ENCODE data around the gene OR10H5. TPM values are rescaled to one million over a fixed set of nuclear protein-coding genes. Genes with fewer than 3 reads are reported as not detected.
A peak's percentile ranks its signal among the peaks of the same experiment; 100 is the strongest.
"Not testable (repeated sequence)": the region's sequence is repeated elsewhere in the genome, so short reads cannot be mapped to it uniquely, and the experiment has no call there.

Gene OR10H5
- total RNA-seq, 1 experiment from 2014 or later, result not detected

DNA sequence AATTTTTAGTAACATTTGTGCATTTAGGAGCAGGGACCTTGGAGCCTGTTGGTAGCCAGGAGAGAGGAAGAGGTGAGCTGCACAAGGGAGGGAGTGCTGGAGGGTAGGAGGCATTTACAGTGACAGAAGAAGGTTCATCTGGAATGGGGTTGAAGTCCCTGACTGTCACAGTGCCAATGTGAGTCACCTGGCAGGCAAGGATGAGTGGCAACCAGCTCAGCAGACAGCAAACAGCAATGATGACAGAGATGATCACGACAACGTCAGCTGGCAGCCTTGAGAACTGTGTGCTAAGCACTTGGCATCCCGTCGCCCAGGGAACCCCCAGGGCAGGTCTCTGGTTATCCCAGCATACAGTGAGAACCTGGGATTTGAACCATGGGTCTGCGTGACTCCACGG is 2.6 kb downstream of the OR10H5 start:
- H3K9me3 ChIP-seq, result no peaks in the 10 kb centered on the region
- BruUV-seq (replicated peaks), result no TSS peak
- CTCF ChIA-PET, result no interaction called here
- TF ChIP-seq, protein P1, sequence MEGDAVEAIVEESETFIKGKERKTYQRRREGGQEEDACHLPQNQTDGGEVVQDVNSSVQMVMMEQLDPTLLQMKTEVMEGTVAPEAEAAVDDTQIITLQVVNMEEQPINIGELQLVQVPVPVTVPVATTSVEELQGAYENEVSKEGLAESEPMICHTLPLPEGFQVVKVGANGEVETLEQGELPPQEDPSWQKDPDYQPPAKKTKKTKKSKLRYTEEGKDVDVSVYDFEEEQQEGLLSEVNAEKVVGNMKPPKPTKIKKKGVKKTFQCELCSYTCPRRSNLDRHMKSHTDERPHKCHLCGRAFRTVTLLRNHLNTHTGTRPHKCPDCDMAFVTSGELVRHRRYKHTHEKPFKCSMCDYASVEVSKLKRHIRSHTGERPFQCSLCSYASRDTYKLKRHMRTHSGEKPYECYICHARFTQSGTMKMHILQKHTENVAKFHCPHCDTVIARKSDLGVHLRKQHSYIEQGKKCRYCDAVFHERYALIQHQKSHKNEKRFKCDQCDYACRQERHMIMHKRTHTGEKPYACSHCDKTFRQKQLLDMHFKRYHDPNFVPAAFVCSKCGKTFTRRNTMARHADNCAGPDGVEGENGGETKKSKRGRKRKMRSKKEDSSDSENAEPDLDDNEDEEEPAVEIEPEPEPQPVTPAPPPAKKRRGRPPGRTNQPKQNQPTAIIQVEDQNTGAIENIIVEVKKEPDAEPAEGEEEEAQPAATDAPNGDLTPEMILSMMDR (IDR thresholded peaks at IDR 0.05; ENCODE audit: insufficient read depth in 1 of 2, low read depth in 1 of 2, low read length in 1 of 2, severe bottlenecking in 1 of 2, unreplicated experiment in 1 of 2), result no peak
- no peaks in the 10 kb centered on the region for H3K36me3 ChIP-seq (ENCODE audit: control insufficient read depth, insufficient read depth, low read length)
- Mint-ChIP-seq H3K4me3 (ENCODE audit: unreplicated experiment) (no peak overlapping the region), H3K27me3 (ENCODE audit: insufficient read depth, unreplicated experiment) (peaks cover 6% of the 10 kb centered on the region), H3K36me3 (ENCODE audit: insufficient read depth, unreplicated experiment) (no peaks in the 10 kb centered on the region), H3K4me1 (ENCODE audit: low read depth, unreplicated experiment) (no peaks in the 10 kb centered on the region), H3K9me3 (ENCODE audit: unreplicated experiment) (no peaks in the 10 kb centered on the region), H3K27ac (ENCODE audit: unreplicated experiment) (no peak overlapping the region)
- POLR2A ChIA-PET, result no interaction called here
- DNase-seq, result no peak
- H3K4me1 ChIP-seq, result peaks cover 6% of the 10 kb centered on the region
- no peak overlapping the region for H3K4me3 ChIP-seq (ENCODE audit: low read depth, low read length)
- H3K27me3 ChIP-seq (replicated peaks; ENCODE audit: control insufficient read depth, insufficient read depth, low read length), result no peaks in the 10 kb centered on the region
- intact Hi-C loops (cut with micrococcal nuclease; ENCODE audit: unreplicated experiment), result no loop called here

DNA sequence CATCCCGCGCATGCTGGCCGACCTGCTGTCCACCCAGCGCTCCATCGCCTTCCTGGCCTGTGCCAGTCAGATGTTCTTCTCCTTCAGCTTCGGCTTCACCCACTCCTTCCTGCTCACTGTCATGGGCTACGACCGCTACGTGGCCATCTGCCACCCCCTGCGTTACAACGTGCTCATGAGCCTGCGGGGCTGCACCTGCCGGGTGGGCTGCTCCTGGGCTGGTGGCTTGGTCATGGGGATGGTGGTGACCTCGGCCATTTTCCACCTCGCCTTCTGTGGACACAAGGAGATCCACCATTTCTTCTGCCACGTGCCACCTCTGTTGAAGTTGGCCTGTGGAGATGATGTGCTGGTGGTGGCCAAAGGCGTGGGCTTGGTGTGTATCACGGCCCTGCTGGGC is 6.8 kb downstream of the OR10H5 start:
- H3K27me3 ChIP-seq (replicated peaks; ENCODE audit: control insufficient read depth, insufficient read depth, low read length); H3K4me3 Mint-ChIP-seq (ENCODE audit: unreplicated experiment); BruUV-seq (replicated peaks); intact Hi-C loops (cut with micrococcal nuclease; ENCODE audit: unreplicated experiment); H3K9me3 Mint-ChIP-seq (ENCODE audit: unreplicated experiment); H3K4me1 ChIP-seq; POLR2A ChIA-PET; H3K9me3 ChIP-seq; H3K27ac Mint-ChIP-seq (ENCODE audit: unreplicated experiment); H3K36me3 Mint-ChIP-seq (ENCODE audit: insufficient read depth, unreplicated experiment); H3K4me1 Mint-ChIP-seq (ENCODE audit: low read depth, unreplicated experiment); H3K4me3 ChIP-seq (ENCODE audit: low read depth, low read length); H3K36me3 ChIP-seq (ENCODE audit: control insufficient read depth, insufficient read depth, low read length); DNase-seq; CTCF ChIA-PET: not testable (repeated sequence)
- H3K27me3 Mint-ChIP-seq (ENCODE audit: insufficient read depth, unreplicated experiment), result peaks cover 14% of the 10 kb centered on the region

DNA sequence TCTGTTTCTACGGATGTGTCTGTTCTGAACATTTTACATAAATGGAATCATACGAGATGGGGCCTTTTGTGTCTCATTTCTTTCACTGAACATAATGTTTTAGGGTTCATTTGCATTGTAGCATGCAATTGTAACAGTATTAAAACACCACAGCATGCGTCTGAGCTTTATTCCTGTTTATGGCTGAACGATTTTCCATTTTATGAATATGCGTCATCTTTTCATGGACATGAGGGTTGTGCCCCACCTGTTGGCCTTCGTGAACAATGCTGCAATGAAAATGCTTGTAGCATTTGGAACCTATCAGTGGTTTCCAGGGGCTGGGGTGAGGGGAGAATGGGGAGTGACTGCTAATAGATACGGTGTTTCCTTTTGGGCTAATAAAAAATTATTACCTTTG is 22.9 kb downstream of the OR10H5 start:
- intact Hi-C loops (cut with micrococcal nuclease; ENCODE audit: unreplicated experiment), result loop anchor here (1.0 to 5.0 kb wide), 2 partner anchors 181 to 232 kb away; no protein-coding TSS in a partner anchor
- Mint-ChIP-seq H3K27ac (ENCODE audit: unreplicated experiment) (no peak overlapping the region), H3K4me1 (ENCODE audit: low read depth, unreplicated experiment) (no peaks in the 10 kb centered on the region), H3K27me3 (ENCODE audit: insufficient read depth, unreplicated experiment) (peaks cover 7% of the 10 kb centered on the region), H3K4me3 (ENCODE audit: unreplicated experiment) (no peak overlapping the region), H3K9me3 (ENCODE audit: unreplicated experiment) (no peaks in the 10 kb centered on the region), H3K36me3 (ENCODE audit: insufficient read depth, unreplicated experiment) (no peaks in the 10 kb centered on the region)
- no TSS peak for BruUV-seq (replicated peaks)
- no peaks in the 10 kb centered on the region for H3K36me3 ChIP-seq (ENCODE audit: control insufficient read depth, insufficient read depth, low read length)
- ChIA-PET CTCF (interaction anchor here (0.7 to 1.0 kb wide), 3 partner anchors 26 to 215 kb away, joined by 3 to 5 read pairs (median 4); no protein-coding TSS in a partner anchor), POLR2A (no interaction called here)
- 0 out of 2 replicates have a peak, but pooled peaks cover 4% of the 10 kb centered on the region for H3K4me1 ChIP-seq
- H3K27me3 ChIP-seq (replicated peaks; ENCODE audit: control insufficient read depth, insufficient read depth, low read length), result no peaks in the 10 kb centered on the region
- TF ChIP-seq, protein P1 (IDR thresholded peaks at IDR 0.05; ENCODE audit: insufficient read depth in 1 of 2, low read depth in 1 of 2, low read length in 1 of 2, severe bottlenecking in 1 of 2, unreplicated experiment in 1 of 2), result peak; percentile 40 to 66
- peak in 1 of 2 experiments; percentile 12 for DNase-seq
- H3K9me3 ChIP-seq, result no peaks in the 10 kb centered on the region
- H3K4me3 ChIP-seq (ENCODE audit: low read depth, low read length), result no peak overlapping the region

DNA sequence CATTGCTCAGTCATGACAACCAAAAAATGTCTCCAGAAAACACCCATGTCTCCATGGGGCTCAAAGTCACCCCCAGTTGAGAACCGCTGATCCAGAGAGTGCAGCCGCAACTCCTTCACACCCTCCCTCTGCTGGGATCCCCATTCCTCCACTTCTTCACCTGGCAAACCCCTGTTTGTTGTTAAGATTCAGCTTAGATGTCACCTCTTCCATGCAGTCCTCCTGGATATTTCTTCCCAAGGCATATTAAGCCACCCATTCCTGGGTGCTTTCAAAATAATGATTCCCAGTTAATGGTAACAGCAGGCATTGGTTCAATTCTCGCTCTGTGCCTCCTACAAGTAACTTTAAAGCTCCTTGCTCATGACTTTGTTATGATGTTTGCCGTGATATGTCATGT is 24.0 kb downstream of the OR10H5 start:
- no peaks in the 10 kb centered on the region for H3K36me3 Mint-ChIP-seq (ENCODE audit: insufficient read depth, unreplicated experiment)
- H3K36me3 ChIP-seq (ENCODE audit: control insufficient read depth, insufficient read depth, low read length), result no peaks in the 10 kb centered on the region
- peaks cover 7% of the 10 kb centered on the region for H3K27me3 Mint-ChIP-seq (ENCODE audit: insufficient read depth, unreplicated experiment)
- H3K27ac Mint-ChIP-seq (ENCODE audit: unreplicated experiment), result no peak overlapping the region
- H3K9me3 ChIP-seq, result no peaks in the 10 kb centered on the region
- ChIA-PET POLR2A (no interaction called here), CTCF (interaction anchor here (0.6 to 1.2 kb wide), 3 partner anchors 58 to 385 kb away, joined by 3 to 6 read pairs (median 4); no protein-coding TSS in a partner anchor)
- H3K9me3 Mint-ChIP-seq (ENCODE audit: unreplicated experiment), result no peaks in the 10 kb centered on the region
- no peaks in the 10 kb centered on the region for H3K27me3 ChIP-seq (replicated peaks; ENCODE audit: control insufficient read depth, insufficient read depth, low read length)
- intact Hi-C loops (cut with micrococcal nuclease; ENCODE audit: unreplicated experiment), result loop anchor here (5.0 kb wide), 1 partner anchor 231 kb away; no protein-coding TSS in a partner anchor
- H3K4me3 Mint-ChIP-seq (ENCODE audit: unreplicated experiment), result no peak overlapping the region
- BruUV-seq (replicated peaks), result no TSS peak
- TF ChIP-seq, protein P1 (IDR thresholded peaks at IDR 0.05; ENCODE audit: insufficient read depth in 1 of 2, low read depth in 1 of 2, low read length in 1 of 2, severe bottlenecking in 1 of 2, unreplicated experiment in 1 of 2), result no peak
- H3K4me1 Mint-ChIP-seq (ENCODE audit: low read depth, unreplicated experiment), result no peaks in the 10 kb centered on the region
- H3K4me1 ChIP-seq, result 0 out of 2 replicates have a peak, but pooled peaks cover 4% of the 10 kb centered on the region
- H3K4me3 ChIP-seq (ENCODE audit: low read depth, low read length), result no peak overlapping the region
- DNase-seq, result no peak
